HepG2 (cell line): ENCODE data around the gene DMXL1. TPM values are rescaled to one million over a fixed set of nuclear protein-coding genes. Genes with fewer than 3 reads are reported as not detected.

Experiments used
- ATAC-seq: fragments of 200-7000 bp; cut with Tn5 transposase; 3 replicates; pipeline ENCODE4 v1.9.1; 2020; ENCODE audit warnings: mild to moderate bottlenecking, moderate library complexity
- BruUV-seq: library from RNA; stranded (reverse); fragments of 400-500 nt; replicated peaks from 2 replicates; lab custom pipeline; 2021; lab: Mats Ljungman, UMichigan
- CTCF ChIA-PET: fragments of 300-600 bp; formaldehyde crosslinking; extraction: SDS; loops from one replicate; lab custom pipeline; 2021; ENCODE audit warnings: low total read pairs, inconsistent platforms, low intra/inter-chr PET ratio; lab: Yijun Ruan, JAX
- POLR2A ChIA-PET: fragments of 350-600 bp; sonication (Branson Sonifier 250); formaldehyde crosslinking; loops from one replicate; lab custom pipeline; 2020; ENCODE audit warnings: antibody characterized with exemption, inconsistent platforms; lab: Yijun Ruan, JAX
- DNase-seq: peaks from one replicate; pipeline ENCODE4 v3.0.0-alpha.2; 2015; ENCODE audit warnings: low spot score
- FAIRE-seq: peaks from 3 replicates; lab custom pipeline; 2011; peaks lifted over from hg19 to GRCh38; lab: Jason Lieb, UNC
- H2AFZ ChIP-seq: one replicate; pipeline ENCODE4 v1.6.1; 2011; ENCODE audit warnings: low read length, inconsistent platforms
- H3K27ac ChIP-seq: fragments of 300-600 bp; 3 replicates; pipeline ENCODE4 v1.8.0; 2011; ENCODE audit warnings: mixed run types, mild to moderate bottlenecking, mixed read lengths, low read length, inconsistent platforms; ENCODE audit not compliant: insufficient read depth; ENCODE audit errors: extremely low read length
- H3K27me3 ChIP-seq, 2 experiments: fragments of 200-600 bp in 1 of 2; 2 replicates in 1 of 2; 3 replicates in 1 of 2; pipeline versions ENCODE4 v1.6.0 to v1.8.0; 2011; ENCODE audit warnings: low read length in 2 of 2, mild to moderate bottlenecking in 2 of 2, moderate library complexity in 2 of 2, inconsistent platforms in 1 of 2; ENCODE audit not compliant: insufficient read depth in 2 of 2, control insufficient read depth in 1 of 2
- H3K36me3 ChIP-seq, 2 experiments: fragments of 200-600 bp in 1 of 2; replicated peaks in 1 of 2; 2 replicates in 1 of 2; 3 replicates in 1 of 2; pipeline versions ENCODE4 v1.5.1 to v1.8.0; 2011; ENCODE audit warnings: low read length in 2 of 2, inconsistent platforms in 1 of 2; ENCODE audit not compliant: insufficient read depth in 2 of 2, control insufficient read depth in 1 of 2
- H3K4me1 ChIP-seq: 2 replicates; pipeline ENCODE4 v1.5.1; 2012; ENCODE audit warnings: low read length, inconsistent platforms; ENCODE audit not compliant: insufficient read depth
- H3K4me2 ChIP-seq: 2 replicates; pipeline ENCODE4 v1.6.0; 2011; ENCODE audit warnings: low read depth, low read length, inconsistent platforms
- H3K4me3 ChIP-seq, 3 experiments: fragments of 200-600 bp in 1 of 3; sonication (generic), shearing (Covaris generic) in 1 of 3; replicated peaks in 1 of 3; 2 replicates each; pipeline ENCODE4 v1.5.1; 2011 to 2016; ENCODE audit warnings: low read length in 3 of 3, inconsistent platforms in 2 of 3, low read depth in 2 of 3, mild to moderate bottlenecking in 2 of 3, control low read depth in 1 of 3, mixed read lengths in 1 of 3; ENCODE audit not compliant: insufficient read depth in 1 of 3
- H3K79me2 ChIP-seq: one replicate; pipeline ENCODE4 v1.6.1; 2011; ENCODE audit warnings: low read length, inconsistent platforms; ENCODE audit not compliant: insufficient read depth
- H3K9ac ChIP-seq: 2 replicates; pipeline ENCODE4 v1.6.0; 2011; ENCODE audit warnings: mild to moderate bottlenecking, low read depth, low read length, inconsistent platforms; ENCODE audit not compliant: insufficient read depth
- H3K9me3 ChIP-seq: 2 replicates; pipeline ENCODE4 v1.5.1; 2012; ENCODE audit warnings: mild to moderate bottlenecking, low read length
- H4K20me1 ChIP-seq: 2 replicates; pipeline ENCODE4 v1.6.0; 2011; ENCODE audit warnings: inconsistent platforms, mild to moderate bottlenecking, low read length, moderate library complexity; ENCODE audit not compliant: insufficient read depth
- AKAP8 ChIP-seq: sonication (generic); formaldehyde crosslinking; IDR thresholded peaks from 2 replicates; pipeline ENCODE4 v1.5.1; 2020; ENCODE audit warnings: mild to moderate bottlenecking, missing genetic modification reagents
- ARID5B ChIP-seq: IDR thresholded peaks from 2 replicates; pipeline ENCODE4 v1.4.0; 2020; ENCODE audit warnings: mild to moderate bottlenecking, missing genetic modification reagents
- BRCA1 ChIP-seq: sonication (generic); formaldehyde crosslinking; IDR thresholded peaks from 2 replicates; pipeline ENCODE4 v1.4.0; 2020; ENCODE audit warnings: missing genetic modification reagents
- CBX5 ChIP-seq: sonication (generic); formaldehyde crosslinking; IDR thresholded peaks from 2 replicates; pipeline ENCODE4 v1.4.0; 2020; ENCODE audit warnings: missing genetic modification reagents, borderline replicate concordance
- GLMP ChIP-seq: sonication (generic); formaldehyde crosslinking; IDR thresholded peaks from 2 replicates; pipeline ENCODE4 v1.9.0; 2021; ENCODE audit warnings: missing genetic modification reagents, mild to moderate bottlenecking, borderline replicate concordance
- KDM5A ChIP-seq: fragments of 200-600 bp; sonication (generic); IDR thresholded peaks from 2 replicates; pipeline ENCODE4 v1.7.0; 2018; ENCODE audit warnings: antibody characterized with exemption, mild to moderate bottlenecking, low read length, borderline replicate concordance
- MLLT10 ChIP-seq: sonication (generic); formaldehyde crosslinking; IDR thresholded peaks from 2 replicates; pipeline ENCODE4 v1.4.0; 2020; ENCODE audit warnings: missing genetic modification reagents
- NFYC ChIP-seq: IDR thresholded peaks from 2 replicates; pipeline ENCODE4 v1.6.1; 2016; ENCODE audit warnings: missing genetic modification reagents, missing compliant biosample characterization
- SNAPC5 ChIP-seq: sonication (generic); formaldehyde crosslinking; IDR thresholded peaks from 2 replicates; pipeline ENCODE4 v1.8.1; 2023; ENCODE audit warnings: mild to moderate bottlenecking, missing genetic modification reagents, borderline replicate concordance
- STAT6 ChIP-seq: sonication (generic); formaldehyde crosslinking; IDR thresholded peaks from 2 replicates; pipeline ENCODE4 v1.4.0; 2020; ENCODE audit warnings: missing genetic modification reagents, mild to moderate bottlenecking, borderline replicate concordance
- ZMAT5 ChIP-seq: sonication (generic); formaldehyde crosslinking; IDR thresholded peaks from 2 replicates; pipeline ENCODE4 v1.5.0; 2020; ENCODE audit warnings: mild to moderate bottlenecking, low read depth, missing genetic modification reagents, borderline replicate concordance
- ZNF33B ChIP-seq: sonication (generic); formaldehyde crosslinking; IDR thresholded peaks from 2 replicates; pipeline ENCODE4 v1.5.1; 2020; ENCODE audit warnings: mild to moderate bottlenecking, missing genetic modification reagents
- WGBS: methylation state at CpG from one replicate; pipeline ENCODE4 v1.1.6; 2017; ENCODE audit warnings: low lambda C conversion rate; 5-methylcytosine and 5-hydroxymethylcytosine counted together
- in situ Hi-C: cut with HindIII; loops from 2 replicates; pipeline ENCODE4 v1.10.0; 2017; ENCODE audit warnings: low pct_unique_long_range_greater_than_20kb; ENCODE audit not compliant: extremely low pct_ligation_motif_present
- intact Hi-C: fragments of 100-400 bp; cut with micrococcal nuclease; formaldehyde crosslinking; loops from one replicate; pipeline ENCODE4 v1.10.0; 2022; ENCODE audit not compliant: unreplicated experiment
- polyA plus RNA-seq, 8 experiments: library from polyadenylated mRNA; depleted of rRNA in 3 of 8; stranded (reverse) in 7 of 8; unstranded in 1 of 8; fragments of >200 nt; fragmentation: Illumina TruSeq in 4 of 8; extraction: Trizol in 4 of 8; gene quantifications; 2 replicates each; pipeline versions ENCODE4 v1.2.1 to v1.2.3, GENCODE V29; 2011 to 2016; ENCODE audit warnings: low read depth in 4 of 8, missing spikeins in 1 of 8, mixed read lengths in 1 of 8; ENCODE audit not compliant: insufficient read depth in 1 of 8
- total RNA-seq, 5 experiments: library from RNA; depleted of rRNA; stranded (reverse); fragments of >200 nt; fragmentation: Illumina TruSeq; extraction: Trizol; gene quantifications; 2 replicates each; pipeline ENCODE4 v1.2.3, GENCODE V29; 2016; ENCODE audit warnings: low read depth in 1 of 5

The DMXL1 gene
- total and polyA plus RNA-seq, 2 of the 13 experiments (the other 11 are each of a cell fraction or from before 2014, with no cell fraction given) = 6.9 to 18.6 TPM

- intact Hi-C loops = no loop called here
- H3K79me2 ChIP-seq = peaks cover 3% of the 10 kb centered on the region
- H3K27me3 ChIP-seq = no peaks in the 10 kb centered on the region; a peak in 1 of 5 replicates
- no peaks in the 10 kb centered on the region for H3K9me3 ChIP-seq
- WGBS = 93% methylated on average over 2 of the region's 2 CpGs
- POLR2A ChIA-PET = no interaction called here
- CTCF ChIA-PET = no interaction called here
- no peaks in the 10 kb centered on the region for H4K20me1 ChIP-seq
- no peak overlapping the region for H3K9ac ChIP-seq
- BruUV-seq = no TSS peak
- H2AFZ ChIP-seq = no peak overlapping the region
- ATAC-seq (no peak), FAIRE-seq (no peak), DNase-seq (no peak)
- no peaks in the 10 kb centered on the region for H3K36me3 ChIP-seq
- in situ Hi-C loops = no loop called here
- H3K4me1 ChIP-seq = peaks cover 52% of the 10 kb centered on the region
- no peak overlapping the region for H3K4me3 ChIP-seq
- no peak overlapping the region for H3K27ac ChIP-seq
- no peak overlapping the region for H3K4me2 ChIP-seq
- no peak for TF ChIP-seq NFYC (CRISPR knock-in tag)
- TF ChIP-seq BRCA1 = no peak
- TF ChIP-seq MLLT10 (CRISPR knock-in tag) = no peak
- no peak for TF ChIP-seq AKAP8
- TF ChIP-seq STAT6 = no peak
- no peak for TF ChIP-seq GLMP (CRISPR knock-in tag)
- TF ChIP-seq ZNF33B (CRISPR knock-in tag) = no peak
- no peak for TF ChIP-seq SNAPC5 (CRISPR knock-in tag)
- no peak for TF ChIP-seq KDM5A
- no peak for TF ChIP-seq ZMAT5 (CRISPR knock-in tag)
- no peak for TF ChIP-seq ARID5B (CRISPR knock-in tag)
- TF ChIP-seq CBX5 (CRISPR knock-in tag) = no peak
Measured at GRCh38 chr5:119271758-119272730, 201.2 kb downstream of the DMXL1 start.
